Endodermal cell (in vitro differentiated cells): ENCODE data around the gene KRTAP5-6. TPM values are rescaled to one million over a fixed set of nuclear protein-coding genes. Genes with fewer than 3 reads are reported as not detected.

Experiments used
- DNase-seq: peaks from one replicate; pipeline ENCODE4 v3.0.0-alpha.2; 2017
- H3K27ac ChIP-seq: 2 replicates; pipeline ENCODE4 v1.5.1; 2013; ENCODE audit warnings: mild to moderate bottlenecking, low read depth, low read length, moderate library complexity
- H3K27me3 ChIP-seq: 2 replicates; pipeline ENCODE4 v1.6.1; 2013; ENCODE audit warnings: mild to moderate bottlenecking, low read length, moderate library complexity; ENCODE audit not compliant: insufficient read depth, control insufficient read depth, poor library complexity, severe bottlenecking
- H3K36me3 ChIP-seq: 2 replicates; pipeline ENCODE4 v1.7.0; 2013; ENCODE audit warnings: mild to moderate bottlenecking, low read length, moderate library complexity; ENCODE audit not compliant: control insufficient read depth, insufficient read depth
- H3K4me1 ChIP-seq: one replicate; pipeline ENCODE4 v1.7.0; 2013; ENCODE audit warnings: low read length; ENCODE audit not compliant: control insufficient read depth, insufficient read depth
- H3K4me3 ChIP-seq: 2 replicates; pipeline ENCODE4 v1.5.1; 2013; ENCODE audit warnings: mild to moderate bottlenecking, low read length, moderate library complexity
- H3K9ac ChIP-seq: 2 replicates; pipeline ENCODE4 v1.6.1; 2013; ENCODE audit warnings: mild to moderate bottlenecking, low read length, moderate library complexity; ENCODE audit not compliant: poor library complexity, severe bottlenecking; ENCODE audit errors: extremely low read depth
- H3K9me3 ChIP-seq: 2 replicates; pipeline ENCODE4 v1.6.1; 2013; ENCODE audit warnings: mild to moderate bottlenecking, low read length, moderate library complexity; ENCODE audit not compliant: control insufficient read depth
- H3K27ac Mint-ChIP-seq: 2 replicates; pipeline ENCODE4 v1.8.0; 2020; ENCODE audit warnings: mixed read lengths
- H3K27me3 Mint-ChIP-seq: 2 replicates; pipeline ENCODE4 v1.8.0; 2021; ENCODE audit warnings: mild to moderate bottlenecking, mixed read lengths; ENCODE audit not compliant: insufficient read depth
- H3K36me3 Mint-ChIP-seq: 2 replicates; pipeline ENCODE4 v1.8.0; 2020; ENCODE audit warnings: low read depth, mixed read lengths
- H3K4me1 Mint-ChIP-seq: 2 replicates; pipeline ENCODE4 v1.8.0; 2020; ENCODE audit warnings: mixed read lengths
- H3K4me3 Mint-ChIP-seq: 2 replicates; pipeline ENCODE4 v1.8.0; 2020; ENCODE audit warnings: mild to moderate bottlenecking, moderate library complexity, mixed read lengths
- H3K9me3 Mint-ChIP-seq: 2 replicates; pipeline ENCODE4 v1.8.0; 2020; ENCODE audit warnings: mild to moderate bottlenecking, mixed read lengths
- WGBS, 2 experiments: methylation state at CpG; one replicate each; pipeline versions ENCODE4 v1.1.5 to v1.1.7; 2013; ENCODE audit warnings: missing lambda C conversion rate in 2 of 2, mixed read lengths in 1 of 2; ENCODE audit not compliant: insufficient coverage in 1 of 2, insufficient read length in 1 of 2; 5-methylcytosine and 5-hydroxymethylcytosine counted together
- total RNA-seq, 2 donors: library from RNA; stranded (reverse); fragmentation: NEBNext Ultra II Directional in 1 of 2; extraction: Animal tissue kit (Norgen Biotek cat#: 25700) in 1 of 2; gene quantifications; 2 replicates in 1 of 2; 3 replicates in 1 of 2; pipeline ENCODE4 v1.2.1, GENCODE V29; 2021
- TF ChIP-seq, protein P1 (sequence below): fragments of 200-600 bp; sonication (generic); conservative IDR thresholded peaks from 2 replicates; pipeline ENCODE4 v1.5.0; 2021; ENCODE audit warnings: antibody characterized with exemption, mild to moderate bottlenecking

Gene KRTAP5-6
- total RNA-seq, 2 donors from 2014 or later = not detected

DNA sequence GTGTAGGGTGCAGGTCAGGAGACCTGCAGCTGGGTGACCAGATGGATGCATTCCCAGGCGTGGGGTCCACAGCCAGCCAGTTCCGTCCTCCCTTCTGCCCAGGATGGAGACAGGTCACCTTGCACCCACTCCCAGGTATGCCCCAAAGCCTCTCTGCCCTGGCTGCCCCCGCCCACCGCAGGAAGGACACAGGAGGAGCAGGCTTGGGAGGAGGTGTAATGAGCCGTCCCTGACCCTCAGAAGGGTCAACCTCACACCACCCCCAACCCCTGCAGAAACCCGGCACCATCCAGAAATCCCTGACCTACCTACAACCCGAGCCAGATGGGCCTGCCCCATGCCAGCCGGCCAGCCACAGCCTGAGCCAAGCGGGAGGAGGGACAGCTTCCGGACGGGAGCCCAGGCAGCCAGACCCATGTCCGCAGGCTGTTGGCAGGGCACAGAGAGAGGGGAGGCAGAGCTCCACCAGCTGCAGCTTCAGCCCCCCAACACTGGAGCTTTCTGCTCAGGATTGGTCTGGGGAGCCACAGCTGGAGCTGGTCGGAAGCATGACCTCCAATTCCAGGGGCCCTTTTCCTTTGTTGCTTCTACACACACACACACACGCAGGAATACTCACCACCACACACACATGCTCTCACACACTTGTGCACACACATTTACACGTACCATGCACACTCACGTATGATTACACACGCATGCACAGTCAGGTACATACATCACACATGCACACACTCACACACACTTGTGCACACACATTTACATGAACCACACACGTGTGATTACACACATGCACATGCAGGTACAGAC, 48.1 kb downstream of the KRTAP5-6 start:
- TF ChIP-seq, protein P1, sequence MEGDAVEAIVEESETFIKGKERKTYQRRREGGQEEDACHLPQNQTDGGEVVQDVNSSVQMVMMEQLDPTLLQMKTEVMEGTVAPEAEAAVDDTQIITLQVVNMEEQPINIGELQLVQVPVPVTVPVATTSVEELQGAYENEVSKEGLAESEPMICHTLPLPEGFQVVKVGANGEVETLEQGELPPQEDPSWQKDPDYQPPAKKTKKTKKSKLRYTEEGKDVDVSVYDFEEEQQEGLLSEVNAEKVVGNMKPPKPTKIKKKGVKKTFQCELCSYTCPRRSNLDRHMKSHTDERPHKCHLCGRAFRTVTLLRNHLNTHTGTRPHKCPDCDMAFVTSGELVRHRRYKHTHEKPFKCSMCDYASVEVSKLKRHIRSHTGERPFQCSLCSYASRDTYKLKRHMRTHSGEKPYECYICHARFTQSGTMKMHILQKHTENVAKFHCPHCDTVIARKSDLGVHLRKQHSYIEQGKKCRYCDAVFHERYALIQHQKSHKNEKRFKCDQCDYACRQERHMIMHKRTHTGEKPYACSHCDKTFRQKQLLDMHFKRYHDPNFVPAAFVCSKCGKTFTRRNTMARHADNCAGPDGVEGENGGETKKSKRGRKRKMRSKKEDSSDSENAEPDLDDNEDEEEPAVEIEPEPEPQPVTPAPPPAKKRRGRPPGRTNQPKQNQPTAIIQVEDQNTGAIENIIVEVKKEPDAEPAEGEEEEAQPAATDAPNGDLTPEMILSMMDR = no peak
- Mint-ChIP-seq H3K36me3 (no peaks in the 10 kb centered on the region), H3K27ac (no peak overlapping the region), H3K4me1 (peaks cover 6% of the 10 kb centered on the region), H3K9me3 (no peaks in the 10 kb centered on the region), H3K27me3 (peaks cover 50% of the 10 kb centered on the region), H3K4me3 (no peak overlapping the region)
- no peak for DNase-seq
- H3K36me3 ChIP-seq = no peaks in the 10 kb centered on the region
- no peak overlapping the region for H3K9ac ChIP-seq
- peaks cover 73% of the 10 kb centered on the region for H3K27me3 ChIP-seq
- no peaks in the 10 kb centered on the region for H3K9me3 ChIP-seq
- H3K27ac ChIP-seq = no peak overlapping the region
- WGBS, 2 experiments = 88 to 89% methylated on average over 8 to 18 of the region's 18 CpGs
- H3K4me1 ChIP-seq = no peaks in the 10 kb centered on the region
- H3K4me3 ChIP-seq = no peak overlapping the region

DNA sequence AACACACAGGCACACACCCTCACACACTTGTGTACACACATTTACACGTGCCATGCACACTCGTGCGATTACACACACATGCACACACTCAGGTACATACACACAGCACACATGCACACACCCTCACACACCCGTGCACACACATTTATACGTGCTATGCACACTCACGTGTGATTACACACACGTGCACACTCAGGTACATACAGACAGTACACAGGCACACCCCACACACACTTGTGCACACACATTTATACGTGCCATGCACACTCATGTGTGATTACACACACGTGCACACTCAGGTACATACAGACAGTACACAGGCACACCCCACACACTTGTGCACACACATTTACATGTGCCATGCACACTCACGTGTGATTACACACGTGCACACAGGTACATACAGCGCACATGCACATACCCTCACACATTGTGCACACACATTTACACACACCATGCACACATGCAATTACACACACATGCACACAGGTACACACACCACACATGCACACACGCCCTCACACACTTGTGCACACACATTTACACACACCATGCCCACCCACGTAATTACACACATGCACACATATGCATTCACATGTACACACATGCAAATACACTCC, 48.8 kb downstream of the KRTAP5-6 start:
- no peak overlapping the region for H3K27ac ChIP-seq
- H3K27me3 Mint-ChIP-seq = peaks cover 55% of the 10 kb centered on the region
- no peak overlapping the region for H3K27ac Mint-ChIP-seq

GRCh38 chr11:1746511-1746931, 49.5 kb downstream of the KRTAP5-6 start:
- Mint-ChIP-seq H3K27me3 (peaks cover 55% of the 10 kb centered on the region), H3K4me1 (peaks cover 6% of the 10 kb centered on the region), H3K36me3 (no peaks in the 10 kb centered on the region), H3K27ac (no peak overlapping the region), H3K9me3 (no peaks in the 10 kb centered on the region), H3K4me3 (no peak overlapping the region)
- DNase-seq = peak; percentile 36
- Histone ChIP-seq H3K4me3 (no peak overlapping the region), H3K9me3 (no peaks in the 10 kb centered on the region), H3K27ac (no peak overlapping the region), H3K36me3 (no peaks in the 10 kb centered on the region), H3K27me3 (peaks cover 67% of the 10 kb centered on the region), H3K4me1 (no peaks in the 10 kb centered on the region), H3K9ac (no peak overlapping the region)
- 87 to 95% methylated on average over 12 to 22 of the region's 22 CpGs for WGBS, 2 experiments
- TF ChIP-seq, protein P1 = no peak

More for the DNA sequence above, 48.8 kb downstream of the KRTAP5-6 start:
- Histone ChIP-seq H3K4me3 (no peak overlapping the region), H3K9me3 (no peaks in the 10 kb centered on the region), H3K4me1 (no peaks in the 10 kb centered on the region), H3K27me3 (peaks cover 73% of the 10 kb centered on the region), H3K36me3 (no peaks in the 10 kb centered on the region), H3K9ac (no peak overlapping the region)
- TF ChIP-seq, protein P1 = no peak
- DNase-seq = no peak
- H3K9me3 Mint-ChIP-seq = no peaks in the 10 kb centered on the region
- 86 to 90% methylated on average over 13 to 14 of the region's 14 CpGs for WGBS, 2 experiments
- no peaks in the 10 kb centered on the region for H3K36me3 Mint-ChIP-seq
- no peak overlapping the region for H3K4me3 Mint-ChIP-seq
- H3K4me1 Mint-ChIP-seq = peaks cover 6% of the 10 kb centered on the region
